GM10248 (cell line): ENCODE results near the gene EXD1.

Experiments
- CTCF ChIA-PET: fragments of 300-600 bp; sonication (Branson Sonifier 250); formaldehyde crosslinking; extraction: SDS; loops from one replicate; lab custom pipeline; 2021; ENCODE audit warnings: antibody characterized with exemption; lab: Yijun Ruan, JAX
- POLR2A ChIA-PET: fragments of 350-650 bp; sonication (Branson Sonifier 250); formaldehyde crosslinking; extraction: SDS; loops from one replicate; lab custom pipeline; 2020; ENCODE audit warnings: antibody characterized with exemption; lab: Yijun Ruan, JAX
- DNase-seq: peaks from one replicate; pipeline ENCODE4 v3.0.0; 2012; ENCODE audit errors: extremely low spot score
- CTCF ChIP-seq: IDR thresholded peaks from 2 replicates; pipeline ENCODE4 v1.5.1; 2012; ENCODE audit warnings: mild to moderate bottlenecking, low read depth; ENCODE audit errors: extremely low read depth, missing control alignments, control extremely low read depth

EXD1 gene

GRCh38 chr15:41160639-41161315 lies 69.8 kb downstream of the EXD1 start:
- ChIA-PET CTCF (no interaction called here), POLR2A (no interaction called here)
- no peak for DNase-seq
- TF ChIP-seq CTCF = no peak

DNA sequence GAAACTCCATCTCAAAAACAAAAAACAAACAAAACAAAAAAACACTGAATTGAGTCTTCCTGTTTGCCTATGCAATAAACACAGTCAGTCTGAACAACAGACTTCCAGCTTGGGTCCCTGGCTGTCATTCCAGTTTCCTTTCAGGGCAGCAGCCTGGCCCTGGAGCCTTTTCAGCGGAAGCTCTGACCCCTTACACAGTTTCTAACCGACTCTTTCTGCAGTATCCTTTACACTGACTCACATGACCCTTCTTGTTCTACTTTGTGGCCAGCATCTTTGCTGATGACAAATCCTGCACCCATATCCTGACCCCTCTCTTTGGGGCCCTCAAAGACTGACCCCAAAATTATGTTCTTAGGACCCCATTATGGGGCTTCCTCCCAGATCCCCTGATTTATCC lies 76.1 kb downstream of the EXD1 start:
- CTCF ChIA-PET = interaction anchor here (1.3 kb wide), 1 partner anchor 43 kb away, joined by 3 read pairs; no protein-coding TSS in a partner anchor

DNA sequence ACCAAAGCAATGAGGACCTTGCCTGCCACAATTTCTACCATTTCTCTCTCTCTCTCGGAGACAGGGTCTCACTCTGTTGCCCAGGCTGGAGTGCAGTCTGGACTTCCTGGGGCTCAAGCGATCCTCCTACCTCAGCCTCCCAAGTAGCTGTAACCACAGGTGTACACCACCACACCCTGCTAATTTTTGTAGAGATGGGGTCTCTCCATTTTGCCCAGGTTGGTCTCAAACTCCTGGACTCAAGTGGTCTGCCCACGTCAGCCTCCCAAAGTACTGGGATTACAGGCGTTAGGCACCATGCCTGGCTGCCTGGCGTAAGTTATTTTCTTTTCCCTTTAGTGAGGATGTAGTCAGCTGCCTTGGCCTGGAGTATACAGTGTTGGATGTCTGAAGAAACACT lies 76.8 kb downstream of the EXD1 start:
- POLR2A ChIA-PET = interaction anchor here (0.6 kb wide), 1 partner anchor 38 kb away, joined by 3 read pairs; the partner anchor contains the start of gene INO80
- CTCF ChIA-PET = interaction anchor here (1.0 to 1.9 kb wide), 4 partner anchors 22 to 260 kb away, joined by 3 to 6 read pairs (median 4); partner anchors contain the start of genes CHP1, EXD1 and VPS18
- TF ChIP-seq CTCF = no peak
- no peak for DNase-seq

More for the DNA sequence above, 76.1 kb downstream of the EXD1 start:
- POLR2A ChIA-PET = interaction anchor here (0.7 kb wide), 1 partner anchor 12 kb away, joined by 4 read pairs; no protein-coding TSS in a partner anchor
- DNase-seq = no peak
- no peak for TF ChIP-seq CTCF

GRCh38 chr15:41151451-41152005 lies 79.0 kb downstream of the EXD1 start:
- no peak for DNase-seq
- CTCF ChIA-PET = interaction anchor here (1.0 to 1.5 kb wide), 2 partner anchors 189 to 260 kb away, joined by 3 read pairs; no protein-coding TSS in a partner anchor
- TF ChIP-seq CTCF = no peak
- POLR2A ChIA-PET = no interaction called here

- no peak for DNase-seq
- POLR2A ChIA-PET = no interaction called here
- CTCF ChIA-PET = interaction anchor here (1.0 kb wide), 1 partner anchor 17 kb away, joined by 3 read pairs; no protein-coding TSS in a partner anchor
- no peak for TF ChIP-seq CTCF
These were observed 80.3 kb downstream of the EXD1 start for GRCh38 chr15:41150279-41150678.

DNA sequence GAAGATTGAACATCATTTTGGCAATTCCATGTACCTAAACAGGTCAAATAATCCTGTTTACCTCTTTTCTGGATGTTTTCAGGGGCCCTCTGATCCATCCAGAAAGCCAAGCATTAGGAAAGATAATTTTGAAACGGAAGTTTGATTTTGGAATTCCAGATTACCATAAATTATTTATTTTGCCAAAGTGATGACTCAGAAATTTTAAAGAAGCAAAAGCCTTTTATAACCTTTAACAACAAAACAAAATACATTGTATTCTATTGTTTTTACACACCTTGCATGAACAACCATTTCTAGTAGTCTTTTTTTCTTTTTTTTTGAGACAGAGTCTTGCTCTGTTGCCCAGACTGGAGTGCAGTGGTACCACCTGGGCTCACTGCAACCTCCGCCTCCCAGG lies 82.5 kb downstream of the EXD1 start:
- no peak for DNase-seq
- no peak for TF ChIP-seq CTCF
- POLR2A ChIA-PET = no interaction called here
- CTCF ChIA-PET = interaction anchor here (1.3 kb wide), 1 partner anchor 37 kb away, joined by 4 read pairs; no protein-coding TSS in a partner anchor
